Left renal pelvis (tissue), 4 donors: ENCODE data around the gene ANKRD24. TPM values are rescaled to one million over a fixed set of nuclear protein-coding genes. Genes with fewer than 3 reads are reported as not detected.
"Not testable (repeated sequence)": the region's sequence is repeated elsewhere in the genome, so short reads cannot be mapped to it uniquely, and the experiment has no call there.

Source experiments
- DNase-seq, 4 donors: peaks; one replicate each; pipeline ENCODE4 v3.0.0-alpha.2; 2013; ENCODE audit warnings: low read depth in 4 of 4, low spot score in 3 of 4
- polyA plus RNA-seq, 4 donors: library from polyadenylated mRNA; unstranded; fragments of 120-200 nt; gene quantifications; one replicate each; pipeline ENCODE4 v1.2.1, GENCODE V29; 2013; ENCODE audit not compliant: insufficient read length in 4 of 4

Gene ANKRD24
- polyA plus RNA-seq, 4 donors = 0.83 to 2.0 (median 1.4) TPM

GRCh38 chr19:4172861-4173473, 9.5 kb upstream of the ANKRD24 start:
- DNase-seq = no peak

- DNase-seq = no peak
Measured at GRCh38 chr19:4173479-4174212, 8.8 kb upstream of the ANKRD24 start.

GRCh38 chr19:4174213-4174894, 8.1 kb upstream of the ANKRD24 start:
- DNase-seq = no peak

GRCh38 chr19:4174895-4175668, 7.4 kb upstream of the ANKRD24 start:
- no peak for DNase-seq

GRCh38 chr19:4175669-4175931, 6.9 kb upstream of the ANKRD24 start:
- no peak for DNase-seq

- no peak for DNase-seq
Measured at GRCh38 chr19:4177146-4177545, 5.3 kb upstream of the ANKRD24 start.

- no peak for DNase-seq
Measured at GRCh38 chr19:4178990-4179389, 3.5 kb upstream of the ANKRD24 start.

- DNase-seq = no peak
Measured at GRCh38 chr19:4181053-4181508, 1.4 kb upstream of the ANKRD24 start.

- no peak for DNase-seq
Measured at GRCh38 chr19:4183967-4184717, 1.7 kb downstream of the ANKRD24 start.

GRCh38 chr19:4184718-4185352, 2.3 kb downstream of the ANKRD24 start:
- DNase-seq = no peak

- DNase-seq = no peak
Measured at GRCh38 chr19:4185413-4186086, 3.1 kb downstream of the ANKRD24 start.

- DNase-seq = peak in 3 of 4 donors; percentile 42 to 65 (median 45)
Measured at GRCh38 chr19:4186087-4186993, 3.9 kb downstream of the ANKRD24 start.

- DNase-seq = no peak
Measured at GRCh38 chr19:4187313-4188122, 5.0 kb downstream of the ANKRD24 start.

- no peak for DNase-seq
Measured at GRCh38 chr19:4189641-4190040, 7.2 kb downstream of the ANKRD24 start.

GRCh38 chr19:4192537-4192936, 10.0 kb downstream of the ANKRD24 start:
- not testable (repeated sequence) for DNase-seq

- DNase-seq = no peak
Measured at GRCh38 chr19:4194353-4194752, 11.9 kb downstream of the ANKRD24 start.

- no peak for DNase-seq
Measured at GRCh38 chr19:4196009-4196408, 13.5 kb downstream of the ANKRD24 start.
